ENCODE data around the gene PLAC9.

DNA sequence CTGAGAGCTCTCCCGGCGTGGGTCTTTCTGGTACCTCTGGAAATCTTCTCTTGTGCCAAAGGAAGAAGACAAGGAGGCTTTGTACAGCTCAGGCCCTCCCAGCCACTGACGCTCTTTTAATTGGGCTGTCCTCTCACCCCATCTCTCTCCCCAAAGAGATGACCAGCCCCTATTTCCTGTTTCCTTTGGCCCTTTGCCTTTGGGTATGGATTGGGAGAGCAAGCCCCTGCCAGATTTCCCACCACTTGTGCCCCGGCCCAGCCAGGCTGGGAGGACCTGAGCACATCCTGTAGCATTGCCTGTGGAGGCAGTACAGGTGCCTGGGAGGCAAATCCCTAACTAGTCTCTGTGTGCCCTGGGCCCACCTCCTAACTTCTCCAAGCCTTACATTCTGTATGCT lies 5.7 kb upstream of the PLAC9 start:
- TF ChIP-seq, protein P1, sequence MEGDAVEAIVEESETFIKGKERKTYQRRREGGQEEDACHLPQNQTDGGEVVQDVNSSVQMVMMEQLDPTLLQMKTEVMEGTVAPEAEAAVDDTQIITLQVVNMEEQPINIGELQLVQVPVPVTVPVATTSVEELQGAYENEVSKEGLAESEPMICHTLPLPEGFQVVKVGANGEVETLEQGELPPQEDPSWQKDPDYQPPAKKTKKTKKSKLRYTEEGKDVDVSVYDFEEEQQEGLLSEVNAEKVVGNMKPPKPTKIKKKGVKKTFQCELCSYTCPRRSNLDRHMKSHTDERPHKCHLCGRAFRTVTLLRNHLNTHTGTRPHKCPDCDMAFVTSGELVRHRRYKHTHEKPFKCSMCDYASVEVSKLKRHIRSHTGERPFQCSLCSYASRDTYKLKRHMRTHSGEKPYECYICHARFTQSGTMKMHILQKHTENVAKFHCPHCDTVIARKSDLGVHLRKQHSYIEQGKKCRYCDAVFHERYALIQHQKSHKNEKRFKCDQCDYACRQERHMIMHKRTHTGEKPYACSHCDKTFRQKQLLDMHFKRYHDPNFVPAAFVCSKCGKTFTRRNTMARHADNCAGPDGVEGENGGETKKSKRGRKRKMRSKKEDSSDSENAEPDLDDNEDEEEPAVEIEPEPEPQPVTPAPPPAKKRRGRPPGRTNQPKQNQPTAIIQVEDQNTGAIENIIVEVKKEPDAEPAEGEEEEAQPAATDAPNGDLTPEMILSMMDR (IDR thresholded peaks at IDR 0.05; ENCODE audit: insufficient read depth, low read depth, low read length): no peak
- no peak for TF ChIP-seq EZH2 (IDR thresholded peaks at IDR 0.05; ENCODE audit: insufficient read depth, low read length)

All from astrocyte (in vitro differentiated cells and primary cell).